GM20000 (cell line): ENCODE results near the gene ZNF665.
"Not testable (repeated sequence)": the region's sequence is repeated elsewhere in the genome, so short reads cannot be mapped to it uniquely, and the experiment has no call there.

Source experiments
- DNase-seq: peaks from one replicate; pipeline ENCODE4 v3.0.0; 2012; ENCODE audit warnings: low spot score
- TF ChIP-seq, protein P1 (sequence below): IDR thresholded peaks from 2 replicates; pipeline ENCODE4 v1.5.1; 2012; ENCODE audit warnings: mild to moderate bottlenecking, control low read depth; ENCODE audit errors: extremely low read depth, missing control alignments

ZNF665 gene

DNA sequence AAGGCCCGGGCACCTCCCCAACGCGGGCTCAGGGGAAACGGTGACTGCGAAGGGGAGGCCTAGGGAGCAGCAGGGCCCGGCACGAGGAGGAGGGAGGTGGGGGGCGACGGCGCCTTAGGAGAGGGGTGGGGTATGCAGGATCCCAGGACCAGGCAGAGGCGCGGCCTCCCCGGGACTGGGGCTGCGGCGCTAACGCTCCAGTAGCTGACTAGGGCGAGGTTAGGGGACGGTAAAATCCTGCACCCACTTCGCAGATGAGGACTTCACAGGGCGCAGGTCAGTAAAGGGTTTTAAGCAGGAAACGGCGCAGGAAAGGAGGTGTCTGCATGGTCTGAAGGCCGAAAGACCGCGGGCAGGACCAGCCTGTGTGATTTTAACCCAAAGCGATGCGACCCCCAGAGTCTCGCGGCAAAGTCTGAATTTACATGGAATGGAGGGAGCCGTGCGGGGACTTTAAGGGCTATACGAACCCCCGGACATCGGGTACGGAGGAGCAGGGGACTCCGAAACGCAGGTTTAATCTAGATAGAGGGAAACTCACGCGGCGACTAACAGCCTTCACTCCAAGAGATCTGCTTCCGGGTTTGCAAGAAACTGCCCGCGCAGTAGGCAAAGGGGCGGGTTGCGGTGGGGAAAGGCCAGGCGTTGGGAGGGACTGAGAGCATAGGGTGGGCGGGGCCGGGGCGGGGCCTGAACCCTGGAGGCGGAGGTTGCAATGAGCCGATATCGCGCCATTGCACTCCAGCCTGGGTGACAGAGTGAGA is at the start of gene ZNF665:
Gene ZNF665, minus strand, starts transcription at position 588 of the 764 bp plus-strand sequence. CDS start 10,460 bp downstream, outside the sequence.
- TF ChIP-seq, protein P1, sequence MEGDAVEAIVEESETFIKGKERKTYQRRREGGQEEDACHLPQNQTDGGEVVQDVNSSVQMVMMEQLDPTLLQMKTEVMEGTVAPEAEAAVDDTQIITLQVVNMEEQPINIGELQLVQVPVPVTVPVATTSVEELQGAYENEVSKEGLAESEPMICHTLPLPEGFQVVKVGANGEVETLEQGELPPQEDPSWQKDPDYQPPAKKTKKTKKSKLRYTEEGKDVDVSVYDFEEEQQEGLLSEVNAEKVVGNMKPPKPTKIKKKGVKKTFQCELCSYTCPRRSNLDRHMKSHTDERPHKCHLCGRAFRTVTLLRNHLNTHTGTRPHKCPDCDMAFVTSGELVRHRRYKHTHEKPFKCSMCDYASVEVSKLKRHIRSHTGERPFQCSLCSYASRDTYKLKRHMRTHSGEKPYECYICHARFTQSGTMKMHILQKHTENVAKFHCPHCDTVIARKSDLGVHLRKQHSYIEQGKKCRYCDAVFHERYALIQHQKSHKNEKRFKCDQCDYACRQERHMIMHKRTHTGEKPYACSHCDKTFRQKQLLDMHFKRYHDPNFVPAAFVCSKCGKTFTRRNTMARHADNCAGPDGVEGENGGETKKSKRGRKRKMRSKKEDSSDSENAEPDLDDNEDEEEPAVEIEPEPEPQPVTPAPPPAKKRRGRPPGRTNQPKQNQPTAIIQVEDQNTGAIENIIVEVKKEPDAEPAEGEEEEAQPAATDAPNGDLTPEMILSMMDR = no peak
- peak; percentile 81 for DNase-seq

DNA sequence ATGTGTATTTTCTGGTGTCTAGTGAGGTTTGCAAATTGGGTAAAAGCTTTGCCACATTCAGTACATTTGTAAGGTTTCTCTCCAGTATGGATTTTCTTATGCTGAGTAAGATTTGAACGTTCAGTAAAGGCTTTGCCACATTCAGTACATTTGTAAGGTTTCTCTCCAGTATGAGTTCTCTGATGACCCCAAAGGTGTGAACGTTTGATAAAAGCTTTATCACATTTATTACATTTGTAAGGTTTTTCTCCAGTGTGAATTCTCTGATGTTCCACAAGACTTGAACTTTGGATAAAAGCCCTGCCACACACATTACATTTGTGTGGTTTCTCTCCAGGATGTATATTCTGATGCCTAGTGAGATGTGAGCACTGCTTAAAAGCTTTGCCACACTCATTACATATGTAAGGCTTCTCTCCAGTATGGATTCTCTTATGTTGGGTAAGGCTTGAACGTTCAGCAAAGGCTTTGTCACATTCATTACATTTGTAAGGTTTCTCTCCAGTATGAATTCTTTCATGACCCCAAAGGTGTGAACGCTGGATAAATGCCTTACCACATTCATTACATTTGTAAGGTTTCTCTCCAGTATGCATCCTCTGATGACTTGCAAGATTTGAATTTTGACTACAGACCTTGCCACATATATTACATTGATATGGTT is 44.1 kb upstream of the ZNF665 start:
- TF ChIP-seq, protein P1 = no peak

DNA sequence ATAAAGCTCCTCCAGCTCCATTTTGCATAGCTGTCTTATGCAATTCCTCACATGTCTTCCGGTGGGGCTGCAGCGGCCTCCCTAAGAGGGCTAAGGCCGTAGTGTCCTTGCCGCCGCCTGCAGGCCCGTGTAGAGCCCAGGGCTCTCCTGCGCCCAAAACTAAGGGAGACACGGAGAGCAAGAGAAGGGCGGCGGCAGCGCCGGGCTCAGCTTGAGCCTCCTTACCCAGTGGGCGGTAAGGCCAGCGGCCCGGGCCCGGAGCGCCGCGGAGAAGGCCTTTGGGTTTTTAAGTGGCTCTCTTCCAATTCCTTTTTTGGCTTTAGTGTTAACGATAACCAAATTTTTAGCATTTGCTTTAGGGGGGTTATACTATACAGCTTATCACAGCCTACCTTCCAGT is 31.4 kb upstream of the ZNF665 start:
- DNase-seq = no peak
- TF ChIP-seq, protein P1 = no peak

More for the DNA sequence above, 44.1 kb upstream of the ZNF665 start:
- DNase-seq = no peak

DNA sequence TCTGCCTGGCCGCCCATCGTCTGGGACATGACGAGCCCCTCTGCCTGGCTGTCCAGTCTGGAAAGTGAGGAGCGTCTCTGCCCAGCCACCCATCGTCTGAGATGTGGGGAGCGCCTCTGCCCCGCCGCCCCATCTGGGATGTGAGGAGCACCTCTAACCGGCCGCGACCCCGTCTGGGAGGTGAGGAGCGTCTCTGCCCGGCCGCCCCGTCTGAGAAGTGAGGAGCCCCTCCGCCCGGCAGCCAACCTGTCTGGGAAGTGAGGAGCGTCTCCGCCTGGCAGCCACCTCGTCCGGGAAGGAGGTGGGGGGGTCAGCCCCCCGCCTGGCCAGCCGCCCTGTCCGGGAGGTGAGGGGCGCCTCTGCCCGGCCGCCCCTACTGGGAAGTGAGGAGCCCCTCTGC is 29.6 kb upstream of the ZNF665 start:
- not testable (repeated sequence) for DNase-seq

DNA sequence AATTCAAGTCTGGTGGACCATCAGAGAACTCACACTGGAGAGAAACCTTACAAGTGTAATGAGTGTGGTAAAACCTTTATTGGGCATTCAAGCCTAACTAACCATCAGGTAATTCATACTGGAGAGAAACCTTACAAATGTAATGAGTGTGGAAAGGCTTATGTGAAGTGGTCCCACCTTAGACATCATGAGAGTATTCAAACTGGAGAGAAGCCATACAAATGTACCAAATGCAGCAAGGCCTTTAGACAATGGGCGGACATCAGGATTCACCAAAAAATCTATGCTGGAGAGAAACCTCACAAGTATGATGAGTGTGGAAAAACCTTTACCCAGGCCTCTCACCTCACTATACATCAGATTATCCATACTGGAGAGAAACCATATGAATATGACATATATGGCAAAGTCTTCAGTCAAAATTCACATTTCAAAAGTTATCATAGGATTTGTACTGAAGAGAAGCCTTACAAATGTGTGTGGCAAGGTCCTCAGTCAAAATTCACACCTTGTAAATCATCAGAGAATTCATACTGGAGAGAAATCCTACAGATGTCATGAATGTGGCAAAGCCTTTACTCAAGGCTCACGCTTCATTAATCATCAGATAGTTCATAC is 19.7 kb upstream of the ZNF665 start:
- no peak for DNase-seq
- TF ChIP-seq, protein P1 = no peak

DNA sequence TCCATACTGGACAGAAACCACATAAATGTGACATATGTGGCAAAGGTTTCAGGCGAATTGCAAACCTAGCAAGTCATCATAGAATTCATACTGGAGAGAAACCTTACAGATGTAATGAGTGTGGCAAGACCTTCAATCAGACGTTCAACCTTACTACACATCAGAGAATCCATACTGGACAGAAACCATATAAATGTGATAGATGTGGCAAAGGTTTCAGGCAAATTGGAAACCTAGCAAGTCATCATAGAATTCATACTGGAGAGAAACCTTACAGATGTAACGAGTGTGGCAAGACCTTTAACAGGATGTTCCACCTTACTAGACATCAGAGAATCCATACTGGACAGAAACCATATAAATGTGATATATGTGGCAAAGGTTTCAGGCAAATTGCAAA is 18.4 kb upstream of the ZNF665 start:
- not testable (repeated sequence) for DNase-seq

DNA sequence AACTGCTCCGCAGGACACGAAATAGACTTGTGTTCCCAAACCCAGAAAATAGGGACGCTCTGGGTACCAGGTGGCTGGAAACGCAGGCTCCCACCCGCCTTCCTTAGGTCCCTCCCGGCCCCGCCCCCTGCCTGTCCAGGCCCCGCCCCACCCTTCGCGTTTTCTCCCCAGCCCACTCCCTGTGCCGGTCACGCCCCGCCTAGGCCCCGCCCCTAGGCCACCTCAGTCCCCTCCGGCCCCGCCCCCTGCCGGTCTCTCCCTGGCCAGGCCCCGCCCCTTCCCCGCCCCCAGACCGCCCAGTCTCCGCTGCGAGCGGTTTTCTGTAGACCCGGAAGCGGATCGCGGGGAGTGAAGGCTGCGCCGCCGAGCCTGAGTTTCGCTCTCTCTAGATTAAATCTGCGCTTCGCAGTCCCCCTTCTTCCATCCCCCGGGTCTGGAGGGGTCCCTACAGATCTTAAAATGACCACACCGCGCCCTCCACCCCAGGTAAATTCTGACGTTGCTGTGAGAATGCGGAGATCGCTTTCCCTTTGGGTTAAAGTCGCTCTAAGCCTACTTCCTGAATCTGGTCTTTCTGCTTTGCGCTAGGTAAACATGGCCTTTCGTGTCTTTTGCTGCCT is 3.7 kb upstream of the ZNF665 start:
- TF ChIP-seq, protein P1 = no peak
- peak; percentile 97 for DNase-seq

DNA sequence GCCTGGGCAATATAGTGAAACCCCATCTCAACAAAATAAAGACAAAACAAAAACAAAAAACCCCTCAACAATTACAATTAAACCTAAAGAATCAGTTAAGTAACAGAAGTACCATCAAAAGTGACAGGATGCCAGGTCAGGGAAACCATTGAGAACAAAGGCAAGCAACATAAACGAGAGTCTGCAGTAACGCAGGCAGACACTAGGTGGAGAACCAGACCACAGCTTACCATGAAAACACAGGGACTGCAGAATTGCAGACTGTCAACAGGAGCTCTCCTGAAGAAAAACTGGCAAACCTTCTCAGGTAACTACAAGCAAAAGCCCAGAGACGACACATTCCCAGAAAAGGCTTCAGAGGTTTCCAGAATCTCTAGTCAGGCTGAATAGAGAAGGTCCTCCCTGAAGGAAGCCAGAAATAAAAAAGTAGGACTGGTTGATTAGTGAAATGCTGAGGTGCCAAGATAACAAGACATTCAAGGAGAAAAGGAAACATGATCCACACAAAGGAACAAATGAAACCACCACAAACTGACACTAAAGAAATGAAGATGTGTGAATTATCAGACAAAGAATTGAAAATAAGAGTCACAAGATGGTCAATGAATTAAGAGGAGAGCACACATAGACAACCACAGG is 2.2 kb upstream of the ZNF665 start:
- TF ChIP-seq, protein P1 = peak; percentile 93
- DNase-seq = peak; percentile 75
